ENCODE measurements around the gene PTPRE.

PTPRE gene

GRCh38 chr10:127982601-127983000, 75.7 kb downstream of the PTPRE start:
- no peak for DNase-seq (ENCODE audit: low read depth)

DNA sequence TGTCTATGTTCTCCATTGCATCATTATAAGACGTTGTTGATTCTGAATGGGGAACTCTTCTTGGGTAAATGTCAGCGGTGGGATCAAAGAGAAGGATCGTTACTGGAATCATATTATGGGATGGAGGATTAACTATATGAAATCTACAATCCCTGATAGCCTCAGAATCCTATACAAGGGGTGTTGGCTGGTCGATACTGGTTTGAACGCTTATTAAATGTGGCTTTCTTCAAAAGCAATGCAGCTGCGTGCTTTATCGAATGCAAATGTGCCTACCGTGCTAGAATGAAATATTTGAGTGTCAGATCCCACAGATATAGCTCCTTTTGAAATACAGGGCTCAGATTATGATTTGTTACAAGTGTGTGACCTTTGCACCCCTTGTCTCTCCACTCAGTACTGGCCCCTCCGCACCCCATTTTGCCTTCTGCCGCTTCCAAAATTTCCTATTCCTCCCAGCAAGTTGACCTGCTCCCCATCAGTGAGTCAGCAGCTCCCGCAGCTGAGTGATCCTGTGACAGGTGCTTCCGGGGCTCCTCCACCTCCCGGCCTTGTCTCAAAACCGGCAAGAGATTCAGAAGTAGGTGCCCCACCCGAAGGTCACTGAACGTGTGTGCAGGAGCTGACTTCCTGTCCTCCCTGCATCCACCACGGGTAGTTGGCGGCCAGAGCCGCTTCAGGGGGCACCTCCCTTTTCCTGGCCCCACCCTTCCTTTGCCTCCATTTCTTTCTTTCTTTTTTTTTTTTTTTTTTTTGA, 76.6 kb downstream of the PTPRE start:
- no peak for DNase-seq (ENCODE audit: low read depth)

DNA sequence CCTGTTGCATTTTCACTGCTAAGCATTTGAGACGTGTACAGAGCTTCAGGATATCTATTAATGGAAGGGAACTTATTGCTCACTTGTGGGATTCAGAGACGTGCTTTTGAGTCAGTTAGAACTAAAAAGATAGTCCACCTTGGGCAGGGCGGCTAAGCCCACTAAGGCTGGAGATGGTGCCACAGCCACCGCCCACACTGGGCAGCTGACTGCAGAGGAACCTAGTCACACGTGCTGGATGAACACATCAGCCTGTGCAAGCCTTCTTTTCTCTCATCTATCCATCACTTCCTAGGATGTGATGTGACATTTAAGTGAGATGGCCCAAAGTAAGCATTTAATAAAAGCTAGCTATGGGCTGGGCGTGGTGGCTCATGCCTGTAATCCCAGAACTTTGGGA, 78.0 kb downstream of the PTPRE start:
- no peak for DNase-seq (ENCODE audit: low read depth)

GRCh38 chr10:127986531-127987466, 79.9 kb downstream of the PTPRE start:
- no peak for DNase-seq (ENCODE audit: low read depth)

DNA sequence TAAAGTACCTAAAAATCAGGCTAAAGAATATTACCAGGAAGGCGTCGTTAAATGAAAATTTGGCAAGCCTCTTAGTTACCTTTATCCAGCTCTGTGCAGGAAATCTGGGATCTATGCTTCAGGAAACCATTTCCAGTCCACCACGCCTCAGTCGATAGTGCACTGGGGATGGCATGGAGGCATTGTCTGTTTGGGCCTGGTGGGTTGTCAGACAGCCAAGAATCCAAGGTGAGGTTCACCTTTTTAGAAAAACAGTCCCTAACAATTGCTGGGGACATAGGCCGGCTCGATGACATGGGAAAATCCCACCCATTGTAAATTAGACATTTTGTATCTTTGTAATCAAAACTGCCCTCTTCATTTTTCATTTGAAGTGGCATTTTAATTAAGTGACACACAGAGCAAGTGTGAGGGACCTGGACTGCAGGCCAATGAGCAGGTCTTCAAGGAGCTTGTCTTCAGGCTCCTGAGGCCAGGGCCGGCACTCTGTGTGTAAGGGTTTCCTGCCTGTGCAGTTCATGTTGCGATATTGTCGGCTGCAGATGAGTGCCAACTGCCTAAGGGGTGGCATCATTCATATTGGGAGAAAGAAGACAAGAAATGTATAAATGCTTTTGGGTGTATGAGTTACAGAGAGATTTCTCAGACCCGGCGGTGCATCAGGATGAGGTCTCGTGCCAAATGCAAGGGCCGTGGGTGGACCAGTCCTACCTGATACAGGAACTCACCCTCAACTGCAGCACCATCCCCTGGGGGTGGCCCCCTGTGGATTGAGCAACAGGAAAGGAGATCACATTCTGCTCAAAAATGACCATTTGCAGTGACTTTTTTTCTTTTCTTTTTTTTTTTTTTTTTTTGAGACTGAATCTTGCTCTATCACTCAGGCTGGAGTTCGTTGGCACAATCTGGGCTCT, 80.8 kb downstream of the PTPRE start:
- no peak for DNase-seq (ENCODE audit: low read depth)

GRCh38 chr10:127989481-127990012, 82.6 kb downstream of the PTPRE start:
- DNase-seq (ENCODE audit: low read depth), result no peak

DNA sequence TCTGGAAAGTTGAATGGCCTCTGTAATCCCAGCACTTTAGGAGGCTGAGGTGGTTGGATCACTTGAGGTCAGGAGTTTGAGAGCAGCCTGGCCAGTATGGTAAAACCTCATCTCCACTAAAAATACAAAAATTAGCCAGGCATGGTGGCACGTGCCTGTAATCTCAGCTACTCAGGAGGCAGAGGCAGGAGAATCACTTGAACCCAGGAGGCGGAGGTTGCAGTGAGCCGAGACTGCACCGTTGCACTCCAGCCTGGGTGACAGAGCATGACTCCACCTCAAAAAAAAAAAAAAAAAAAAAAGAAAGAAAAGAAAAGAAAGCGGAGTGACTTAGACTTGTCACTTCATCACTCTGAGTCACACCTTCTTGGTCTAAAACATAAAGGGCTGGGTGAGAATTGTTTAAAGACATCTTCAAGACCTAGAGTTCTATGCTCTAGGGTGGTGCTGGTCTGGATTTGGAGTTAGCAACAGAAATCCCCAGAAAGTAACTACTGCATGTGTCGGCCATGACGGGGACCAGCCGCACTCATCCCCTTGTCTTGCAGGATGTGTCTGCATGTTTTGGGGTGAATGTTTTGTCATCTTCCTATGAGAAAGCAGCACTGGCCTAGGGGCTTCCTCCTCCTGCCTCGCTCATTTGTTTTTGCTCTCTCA, 83.4 kb downstream of the PTPRE start:
- peak; percentile 56 for DNase-seq (ENCODE audit: low read depth)

GRCh38 chr10:127990846-127991542, 84.1 kb downstream of the PTPRE start:
- DNase-seq (ENCODE audit: low read depth), result peak; percentile 71

DNA sequence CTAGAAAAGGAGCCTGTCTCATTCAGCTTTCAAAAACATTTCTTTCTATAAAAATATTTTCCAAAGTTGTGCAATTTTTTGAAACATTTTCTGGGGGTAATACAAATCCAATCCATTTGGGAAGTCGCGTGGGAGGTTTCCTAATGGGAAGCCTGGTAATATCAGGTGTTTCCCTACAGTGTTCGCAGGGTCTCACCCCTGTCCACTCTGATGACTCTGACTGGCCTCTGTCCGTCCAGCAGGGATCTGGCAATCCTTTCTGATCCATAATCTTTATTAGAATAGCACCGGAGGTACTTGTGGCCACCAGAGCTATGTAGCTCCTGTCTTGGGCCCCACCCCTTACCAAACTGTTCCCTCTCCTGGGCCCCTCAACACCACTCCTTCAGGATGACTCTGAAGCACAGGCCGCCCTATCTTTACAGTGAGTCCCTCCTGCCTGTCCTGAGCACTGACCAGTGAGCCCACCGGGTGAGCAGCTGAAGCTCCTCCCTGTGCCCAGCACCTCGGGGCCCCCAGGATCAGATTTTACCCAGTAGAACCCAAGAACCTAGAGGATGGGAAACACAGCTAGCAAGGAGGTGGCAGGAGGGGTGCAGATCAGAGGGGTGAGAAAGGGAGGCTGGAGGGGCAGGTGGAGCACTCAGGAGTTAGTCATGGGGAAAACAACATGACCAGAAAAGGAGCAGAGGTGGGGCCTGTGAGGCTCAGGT, 84.8 kb downstream of the PTPRE start:
- peak; percentile 19 for DNase-seq (ENCODE audit: low read depth)

GRCh38 chr10:127992376-127992775, 85.5 kb downstream of the PTPRE start:
- no peak for DNase-seq (ENCODE audit: low read depth)

DNA sequence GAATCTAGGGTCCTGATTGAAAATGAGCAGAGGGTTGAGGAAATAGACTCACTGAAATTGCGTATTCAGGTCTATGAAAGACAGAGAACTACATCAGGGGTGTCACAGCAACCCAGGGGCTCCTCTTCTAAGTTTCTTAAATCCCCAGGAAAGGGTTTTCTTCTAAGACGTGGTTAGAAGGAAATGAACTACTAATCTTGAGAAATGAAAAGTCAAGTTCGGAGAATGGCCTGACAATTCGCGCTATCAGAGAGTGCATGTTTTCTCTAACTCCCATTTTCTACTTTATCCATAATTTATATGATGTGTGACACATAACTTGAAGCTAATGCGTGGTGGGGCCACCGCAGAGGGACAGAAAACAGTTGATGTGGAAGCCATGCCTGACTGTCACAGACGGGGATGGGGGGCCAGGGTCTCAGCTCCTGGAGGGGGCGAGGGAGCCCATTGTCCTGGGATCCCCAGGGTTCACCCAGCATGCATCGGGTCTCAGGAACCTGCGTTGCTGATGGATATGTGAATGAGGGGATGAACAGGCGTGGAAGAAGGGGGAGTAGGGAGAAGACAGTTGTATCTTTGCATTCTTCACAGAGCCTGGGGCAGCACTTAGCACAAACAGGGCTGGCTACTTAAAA, 86.3 kb downstream of the PTPRE start:
- DNase-seq (ENCODE audit: low read depth), result no peak

- DNase-seq (ENCODE audit: low read depth), result no peak
Observed at GRCh38 chr10:127995939-127996338, 89.0 kb downstream of the PTPRE start.

GRCh38 chr10:127996586-127996985, 89.7 kb downstream of the PTPRE start:
- no peak for DNase-seq (ENCODE audit: low read depth)

DNA sequence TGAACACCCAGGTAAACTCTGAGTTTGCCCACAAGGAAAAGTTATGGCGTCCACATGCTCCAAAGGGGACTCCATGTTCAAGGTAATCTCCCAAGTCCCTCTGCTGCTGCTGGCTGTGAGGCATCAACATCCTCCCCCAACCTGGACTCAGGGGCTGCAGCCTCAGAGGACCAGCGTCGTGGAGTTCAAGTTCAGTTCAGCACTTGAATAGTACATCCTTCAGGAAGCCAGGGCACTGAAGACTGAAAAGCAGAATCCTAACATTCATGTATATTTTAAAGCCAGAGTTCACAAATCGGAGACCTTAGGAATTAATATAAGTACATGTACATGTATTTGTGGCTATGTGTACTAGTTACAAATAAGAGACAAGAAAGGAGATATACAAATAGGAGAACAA, 90.4 kb downstream of the PTPRE start:
- no peak for DNase-seq (ENCODE audit: low read depth)

GRCh38 chr10:127997937-127998336, 91.0 kb downstream of the PTPRE start:
- DNase-seq (ENCODE audit: low read depth), result no peak

GRCh38 chr10:127998501-127999144, 91.7 kb downstream of the PTPRE start:
- DNase-seq (ENCODE audit: low read depth), result no peak

DNA sequence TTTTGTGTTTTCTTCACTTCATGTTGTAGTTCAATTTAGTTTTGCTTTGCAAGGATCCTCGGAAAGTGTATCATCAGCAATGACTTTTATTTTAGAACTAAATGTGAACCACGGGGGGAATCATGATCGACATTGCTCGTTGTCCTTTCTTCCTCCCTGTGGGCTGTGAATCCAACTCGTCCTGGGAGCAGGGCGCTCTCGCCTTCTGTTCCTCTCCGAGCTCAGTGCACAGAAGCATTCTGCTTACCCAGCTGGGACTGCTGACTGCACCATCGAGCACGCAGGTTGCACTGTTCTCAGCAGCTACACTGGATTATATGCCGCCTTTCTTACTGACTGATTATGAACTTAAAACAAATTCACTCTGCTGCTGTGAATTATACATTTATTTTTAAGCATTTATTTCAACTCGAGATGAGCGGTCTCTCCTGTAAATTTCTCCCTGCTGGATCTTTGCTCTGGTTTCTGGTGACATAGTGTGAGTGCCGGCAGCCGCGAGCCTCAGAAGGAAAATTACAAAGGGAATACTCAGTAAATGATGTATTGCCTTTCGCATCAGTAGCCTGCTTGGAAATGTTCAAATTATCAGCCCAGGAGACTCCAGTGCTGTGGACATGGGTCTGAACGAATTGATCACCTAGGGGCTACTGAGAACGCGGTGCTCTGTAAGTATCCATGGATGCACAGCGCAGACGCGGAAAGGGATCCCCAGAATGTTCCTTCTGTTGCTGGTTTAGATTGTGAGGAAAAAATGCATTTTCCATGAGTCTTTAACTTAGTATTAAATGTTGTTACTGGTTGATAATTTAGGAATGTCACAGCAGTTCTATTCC, 92.6 kb downstream of the PTPRE start:
- no peak for DNase-seq (ENCODE audit: low read depth)

Measured in ELR (cell line).